ENCODE measurements around the gene PCDH19.

- TF ChIP-seq CTCF (IDR thresholded peaks at IDR 0.05) (no peak), POLR2A (IDR thresholded peaks at IDR 0.05) (no peak)
Observed at GRCh38 chrX:100264200-100264599, 145.9 kb downstream of the PCDH19 start.

All from adrenal gland (tissue), 5 donors.